HUES6 (cell line): ENCODE data around the gene AARSD1.
A peak's percentile ranks its signal among the peaks of the same experiment; 100 is the strongest.
"Not testable (repeated sequence)": the region's sequence is repeated elsewhere in the genome, so short reads cannot be mapped to it uniquely, and the experiment has no call there.

ENCODE experiments used
- H3K27ac ChIP-seq: 2 replicates; pipeline ENCODE4 v1.7.0; 2013; ENCODE audit warnings: low read depth, mild to moderate bottlenecking, low read length, inconsistent platforms
- H3K27me3 ChIP-seq: 2 replicates; pipeline ENCODE4 v1.6.1; 2013; ENCODE audit warnings: low read length; ENCODE audit not compliant: control insufficient read depth, insufficient read depth
- H3K36me3 ChIP-seq: 2 replicates; pipeline ENCODE4 v1.6.1; 2013; ENCODE audit warnings: low read length; ENCODE audit not compliant: control insufficient read depth, insufficient read depth
- H3K4me1 ChIP-seq: 2 replicates; pipeline ENCODE4 v1.6.1; 2013; ENCODE audit warnings: low read length; ENCODE audit not compliant: control insufficient read depth, insufficient read depth
- H3K4me3 ChIP-seq: 2 replicates; pipeline ENCODE4 v1.5.1; 2013; ENCODE audit warnings: low read depth, low read length
- H3K9ac ChIP-seq: one replicate; pipeline ENCODE4 v1.6.1; 2013; ENCODE audit warnings: mild to moderate bottlenecking, low read length
- H3K9me3 ChIP-seq: 2 replicates; pipeline ENCODE4 v1.6.1; 2013; ENCODE audit warnings: low read depth, low read length; ENCODE audit not compliant: control insufficient read depth, insufficient read depth

The AARSD1 gene

GRCh38 chr17:42997390-42997983 lies 33.2 kb upstream of the AARSD1 start:
- peak overlapping the region; percentile 50 for H3K4me3 ChIP-seq
- H3K36me3 ChIP-seq = peaks cover 48% of the 10 kb centered on the region

GRCh38 chr17:42993913-42994312 lies 29.7 kb upstream of the AARSD1 start:
- H3K4me3 ChIP-seq, H3K9ac ChIP-seq, H3K9me3 ChIP-seq, H3K27me3 ChIP-seq, H3K27ac ChIP-seq, H3K4me1 ChIP-seq: not testable (repeated sequence)
- H3K36me3 ChIP-seq = peaks cover 47% of the 10 kb centered on the region

More at GRCh38 chr17:42997390-42997983, 33.2 kb upstream of the AARSD1 start:
- Histone ChIP-seq H3K27me3 (no peaks in the 10 kb centered on the region), H3K27ac (no peak overlapping the region), H3K4me1 (peaks cover 4% of the 10 kb centered on the region; the same call in 1 of the 2 replicates), H3K9ac (peak overlapping the region; percentile 13), H3K9me3 (no peaks in the 10 kb centered on the region)

DNA sequence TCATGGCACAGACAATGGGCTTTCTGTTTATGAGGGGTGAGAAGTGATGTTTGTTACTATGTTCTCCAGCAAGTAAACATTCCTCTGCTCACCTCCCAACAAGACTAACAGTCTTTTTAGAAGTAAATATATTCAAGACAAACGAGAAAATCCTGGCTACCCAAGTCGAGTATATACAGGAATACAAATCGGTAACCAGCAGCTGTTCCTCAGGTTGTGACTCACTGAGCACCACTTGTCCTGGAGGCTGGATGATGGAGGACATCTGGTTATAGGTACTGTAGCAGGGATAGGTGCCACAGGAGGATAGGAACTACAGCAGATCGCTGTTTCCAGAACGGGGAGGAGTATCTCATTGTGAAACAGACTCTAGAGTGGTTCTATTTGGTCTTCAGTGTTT lies 28.6 kb upstream of the AARSD1 start:
- no peaks in the 10 kb centered on the region for H3K9me3 ChIP-seq
- H3K4me3 ChIP-seq = no peak overlapping the region
- no peaks in the 10 kb centered on the region for H3K4me1 ChIP-seq
- H3K27ac ChIP-seq = no peak overlapping the region
- H3K9ac ChIP-seq = no peak overlapping the region
- H3K36me3 ChIP-seq = peaks cover 50% of the 10 kb centered on the region
- H3K27me3 ChIP-seq = no peaks in the 10 kb centered on the region

DNA sequence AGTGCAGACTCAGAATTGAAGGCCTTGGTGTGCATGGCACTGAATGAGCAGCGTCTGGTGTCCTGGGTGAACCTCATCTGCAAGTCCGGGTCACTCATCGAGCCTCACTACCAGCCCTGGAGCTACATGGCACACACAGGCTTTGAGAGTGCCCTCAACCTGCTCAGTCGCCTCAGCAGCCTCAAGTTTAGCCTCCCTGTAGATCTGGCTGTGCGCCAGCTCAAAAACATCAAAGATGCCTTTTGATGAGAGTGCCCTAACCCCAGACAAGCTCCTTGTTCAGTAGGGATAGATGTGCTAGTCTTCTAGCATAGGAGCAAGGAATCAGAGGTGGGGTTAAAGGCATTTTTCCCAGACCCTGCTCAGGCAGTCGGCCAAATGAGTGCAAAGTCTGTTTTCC lies 27.2 kb upstream of the AARSD1 start:
- Histone ChIP-seq H3K36me3 (peaks cover 63% of the 10 kb centered on the region), H3K9me3 (no peaks in the 10 kb centered on the region), H3K27me3 (no peaks in the 10 kb centered on the region), H3K4me3 (no peak overlapping the region), H3K27ac (no peak overlapping the region), H3K9ac (no peak overlapping the region), H3K4me1 (no peaks in the 10 kb centered on the region)

DNA sequence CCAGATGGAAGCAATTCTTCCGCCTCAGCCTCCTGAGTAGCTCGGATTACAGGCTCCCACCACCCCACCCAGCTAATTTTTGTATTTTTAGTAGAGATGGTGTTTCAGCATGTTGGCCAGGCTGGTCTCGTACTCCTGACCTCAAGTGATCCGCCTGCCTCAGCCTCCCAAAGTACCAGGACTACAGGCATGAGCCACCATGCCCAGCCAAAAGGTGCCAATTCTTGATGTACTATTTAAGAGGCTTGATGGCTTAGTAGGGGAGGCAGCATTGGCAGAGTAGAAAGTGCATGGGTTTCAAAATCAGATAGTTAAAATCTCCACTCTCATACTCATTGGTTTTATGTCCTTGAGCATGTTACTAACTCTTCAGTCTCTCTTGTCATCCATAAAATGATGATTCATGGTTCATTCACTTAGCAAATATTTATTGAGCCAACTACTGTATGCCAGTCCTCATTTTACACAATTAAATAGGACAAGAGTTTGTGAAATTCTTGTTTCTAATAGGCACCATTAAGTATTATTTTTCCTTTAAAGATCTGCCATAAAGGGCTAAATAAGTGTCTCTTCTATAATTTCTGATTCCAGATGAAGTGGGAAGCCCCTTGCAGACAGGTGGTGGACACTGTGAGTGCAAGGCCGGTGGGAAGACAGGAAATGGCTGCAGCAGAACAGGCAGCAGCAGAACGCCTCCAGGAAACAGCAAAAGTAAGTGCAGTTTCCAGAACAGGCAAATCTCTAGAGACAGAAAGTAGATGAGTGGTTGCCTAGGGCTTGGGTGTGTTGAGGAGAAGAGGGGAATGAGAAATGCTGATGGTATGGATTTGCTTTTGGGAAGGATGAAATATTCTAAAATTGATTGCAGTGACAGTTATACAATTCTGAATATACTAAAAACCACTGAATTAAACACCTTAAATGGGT lies 25.7 kb upstream of the AARSD1 start:
- H3K4me1 ChIP-seq = no peaks in the 10 kb centered on the region
- H3K36me3 ChIP-seq = peaks cover 73% of the 10 kb centered on the region
- H3K27me3 ChIP-seq = no peaks in the 10 kb centered on the region
- no peaks in the 10 kb centered on the region for H3K9me3 ChIP-seq
- H3K27ac ChIP-seq = no peak overlapping the region
- no peak overlapping the region for H3K9ac ChIP-seq
- no peak overlapping the region for H3K4me3 ChIP-seq

DNA sequence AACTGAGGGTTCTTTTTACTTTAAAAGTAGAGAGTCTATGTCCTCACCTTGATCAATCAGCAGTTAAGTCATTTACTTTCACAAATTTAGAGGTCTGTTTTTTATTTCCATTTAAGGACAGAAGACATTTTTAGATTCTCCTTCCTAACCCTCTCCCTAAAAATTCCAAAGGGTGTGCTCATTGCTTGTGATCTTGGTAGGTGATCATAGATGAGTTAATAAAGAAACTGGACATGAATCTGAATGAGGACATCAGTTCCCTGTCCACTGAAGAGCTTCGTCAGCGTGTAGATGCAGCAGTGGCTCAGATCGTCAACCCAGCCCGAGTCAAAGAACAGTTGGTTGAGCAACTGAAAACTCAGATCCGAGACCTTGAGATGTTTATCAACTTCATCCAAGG lies 24.9 kb upstream of the AARSD1 start:
- Histone ChIP-seq H3K36me3 (peaks cover 75% of the 10 kb centered on the region), H3K4me1 (no peaks in the 10 kb centered on the region), H3K4me3 (no peak overlapping the region), H3K9me3 (no peaks in the 10 kb centered on the region), H3K27me3 (no peaks in the 10 kb centered on the region), H3K27ac (no peak overlapping the region), H3K9ac (no peak overlapping the region)

DNA sequence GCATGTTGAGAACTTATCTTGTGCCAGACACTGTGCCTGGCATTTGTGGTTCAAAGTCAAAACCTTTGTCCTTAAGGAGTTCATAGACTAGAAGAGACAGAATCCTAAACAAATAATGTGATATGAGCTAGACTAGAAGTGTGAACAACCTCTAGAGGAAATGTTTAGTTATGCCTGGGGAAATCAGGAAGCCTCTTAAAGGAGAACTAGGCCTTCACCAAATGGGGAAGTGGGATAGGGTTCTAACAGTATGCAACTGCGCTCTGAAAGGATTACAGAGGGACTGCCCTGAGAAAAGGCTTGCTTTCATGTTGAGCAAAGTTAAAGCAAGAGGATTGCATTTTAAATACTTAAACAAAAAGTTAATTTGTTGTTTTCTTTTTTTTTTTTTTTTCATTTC lies 21.0 kb upstream of the AARSD1 start:
- Histone ChIP-seq H3K4me3 (no peak overlapping the region), H3K27me3 (no peaks in the 10 kb centered on the region), H3K27ac (no peak overlapping the region), H3K4me1 (peaks cover 5% of the 10 kb centered on the region; the same call in 1 of the 2 replicates), H3K36me3 (peaks cover 50% of the 10 kb centered on the region), H3K9ac (no peak overlapping the region), H3K9me3 (no peaks in the 10 kb centered on the region)

GRCh38 chr17:42982266-42982665 lies 18.0 kb upstream of the AARSD1 start:
- Histone ChIP-seq H3K9me3 (no peaks in the 10 kb centered on the region), H3K27ac (no peak overlapping the region), H3K4me3 (no peak overlapping the region), H3K27me3 (no peaks in the 10 kb centered on the region), H3K36me3 (peaks cover 22% of the 10 kb centered on the region), H3K9ac (no peak overlapping the region), H3K4me1 (peaks cover 14% of the 10 kb centered on the region)

DNA sequence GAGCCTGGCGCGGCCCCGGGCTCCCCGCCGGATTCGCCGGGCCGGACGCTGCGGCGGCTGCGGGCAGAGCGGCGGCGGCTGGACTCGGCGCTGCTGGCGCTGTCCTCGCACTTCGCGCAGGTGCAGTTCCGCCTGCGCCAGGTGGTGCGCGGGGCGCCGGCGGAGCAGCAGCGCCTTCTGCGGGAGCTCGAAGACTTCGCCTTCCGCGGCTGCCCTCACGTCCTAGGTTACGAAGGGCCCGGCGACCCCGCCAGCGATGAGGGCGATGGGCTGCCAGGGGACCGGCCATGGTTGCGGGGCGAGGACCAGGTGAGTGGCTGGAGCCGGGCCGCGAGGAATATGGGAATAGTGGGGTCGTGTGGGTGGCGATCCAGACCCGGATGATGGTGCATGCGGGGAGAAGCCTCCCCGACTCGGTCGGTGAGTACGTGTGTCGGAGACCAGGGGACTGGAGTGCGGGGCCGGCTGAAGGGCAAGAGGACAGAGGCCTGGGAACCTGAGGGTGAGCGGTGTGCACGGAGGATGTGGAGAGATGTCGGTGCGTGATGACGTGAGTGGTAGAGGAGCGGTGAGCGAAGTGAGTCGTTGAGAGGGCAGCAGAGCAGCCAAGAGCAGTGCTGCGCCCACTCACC lies 16.6 kb upstream of the AARSD1 start:
- H3K27ac ChIP-seq = peak overlapping the region; percentile 90; the same call in 1 of the 2 replicates
- no peaks in the 10 kb centered on the region for H3K9me3 ChIP-seq
- H3K9ac ChIP-seq = peak overlapping the region; percentile 96
- peaks cover 14% of the 10 kb centered on the region for H3K4me1 ChIP-seq
- peak overlapping the region; percentile 94 for H3K4me3 ChIP-seq
- H3K36me3 ChIP-seq = peaks cover 14% of the 10 kb centered on the region
- H3K27me3 ChIP-seq = no peaks in the 10 kb centered on the region

GRCh38 chr17:42980274-42980765 lies 16.1 kb upstream of the AARSD1 start, which contains the start of gene RUNDC1:
RUNDC1 (plus strand) TSS chr17:42980565; CDS start chr17:42980577, 12 bp downstream.
- Histone ChIP-seq H3K4me3 (peak within 1 kb of the TSS; percentile 94), H3K36me3 (peaks cover 8% of the 10 kb centered on the region), H3K4me1 (peaks cover 14% of the 10 kb centered on the region), H3K27ac (peak within 1 kb of the TSS; percentile 90; the same call in 1 of the 2 replicates), H3K27me3 (no peaks in the 10 kb centered on the region), H3K9me3 (no peaks in the 10 kb centered on the region), H3K9ac (peak within 1 kb of the TSS; percentile 96)
